H1 (cell line): ENCODE measurements around the gene CST8. TPM values are rescaled to one million over a fixed set of nuclear protein-coding genes. Genes with fewer than 3 reads are reported as not detected.

Source experiments
- CTCF ChIA-PET: fragments of 300-600 bp; sonication (Branson Sonifier 250); formaldehyde crosslinking; loops from one replicate; lab custom pipeline; 2021; ENCODE audit not compliant: partially characterized antibody; lab: Charles Lee
- POLR2A ChIA-PET: fragments of 300-600 bp; sonication (Branson Sonifier 250); formaldehyde crosslinking; loops from one replicate; lab custom pipeline; 2021; ENCODE audit warnings: inconsistent platforms; ENCODE audit not compliant: partially characterized antibody; lab: Charles Lee
- DNase-seq, 2 experiments: peaks; one replicate each; pipeline versions ENCODE4 v3.0.0 to v3.0.0-alpha.2; 2010 to 2022; ENCODE audit warnings: low spot score in 2 of 2, low read depth in 1 of 2, mixed read lengths in 1 of 2
- FAIRE-seq: peaks from 2 replicates; lab custom pipeline; 2011; peaks lifted over from hg19 to GRCh38; lab: Jason Lieb, UNC
- H2AFZ ChIP-seq: 2 replicates; pipeline ENCODE4 v1.8.1; 2012; ENCODE audit warnings: low read length, inconsistent platforms
- H2AK5ac ChIP-seq: 2 replicates; pipeline ENCODE4 v1.6.1; 2013; ENCODE audit warnings: low read depth, low read length
- H2BK120ac ChIP-seq: replicated peaks from 2 replicates; pipeline ENCODE3; 2013; ENCODE audit warnings: low read depth, low read length, inconsistent platforms
- H2BK12ac ChIP-seq: 2 replicates; pipeline ENCODE4 v1.6.1; 2013; ENCODE audit warnings: low read depth, low read length
- H2BK15ac ChIP-seq: 2 replicates; pipeline ENCODE4 v1.6.1; 2013; ENCODE audit warnings: low read length
- H2BK20ac ChIP-seq: 2 replicates; pipeline ENCODE4 v1.6.1; 2013; ENCODE audit warnings: low read length
- H2BK5ac ChIP-seq: 2 replicates; pipeline ENCODE4 v1.6.1; 2013; ENCODE audit warnings: low read depth, low read length
- H3K14ac ChIP-seq: 2 replicates; pipeline ENCODE4 v1.6.1; 2013; ENCODE audit warnings: inconsistent platforms; ENCODE audit not compliant: insufficient read length
- H3K18ac ChIP-seq: 2 replicates; pipeline ENCODE4 v1.6.1; 2013; ENCODE audit warnings: low read length; ENCODE audit errors: extremely low read depth
- H3K23ac ChIP-seq: 2 replicates; pipeline ENCODE4 v1.6.1; 2013; ENCODE audit warnings: inconsistent platforms; ENCODE audit not compliant: insufficient read length
- H3K23me2 ChIP-seq: 2 replicates; pipeline ENCODE4 v1.6.1; 2013; ENCODE audit warnings: low read depth, low read length
- H3K27ac ChIP-seq: 2 replicates; pipeline ENCODE4 v1.6.1; 2011; ENCODE audit warnings: low read depth, low read length, inconsistent platforms
- H3K27me3 ChIP-seq, 4 experiments: replicated peaks in 1 of 4; 1 replicate in 1 of 4; 2 replicates in 3 of 4; pipeline versions ENCODE4 v1.6.1 to v1.8.1; 2011 to 2013; ENCODE audit warnings: low read length in 3 of 4, mild to moderate bottlenecking in 3 of 4, inconsistent platforms in 2 of 4, mixed read lengths in 2 of 4, moderate library complexity in 1 of 4; ENCODE audit not compliant: control insufficient read depth in 3 of 4, insufficient read depth in 3 of 4; ENCODE audit errors: extremely low read depth in 1 of 4
- H3K36me3 ChIP-seq, 4 experiments: 2 replicates each; pipeline versions ENCODE4 v1.6.1 to v1.8.1; 2011 to 2013; ENCODE audit warnings: mild to moderate bottlenecking in 4 of 4, low read length in 3 of 4, moderate library complexity in 2 of 4, control low read depth in 1 of 4, inconsistent platforms in 1 of 4; ENCODE audit not compliant: insufficient read depth in 4 of 4, control insufficient read depth in 2 of 4
- H3K4ac ChIP-seq: replicated peaks from 2 replicates; pipeline ENCODE3; 2013; ENCODE audit warnings: low read length, low read depth, mixed read lengths, inconsistent platforms; ENCODE audit not compliant: insufficient read length
- H3K4me1 ChIP-seq, 4 experiments: replicated peaks in 1 of 4; 1 replicate in 1 of 4; 2 replicates in 3 of 4; pipeline versions ENCODE4 v1.6.1 to v1.8.1; 2011 to 2013; ENCODE audit warnings: low read length in 3 of 4, inconsistent platforms in 2 of 4, mixed read lengths in 1 of 4; ENCODE audit not compliant: insufficient read depth in 4 of 4, control insufficient read depth in 3 of 4
- H3K4me2 ChIP-seq, 2 experiments: 2 replicates each; pipeline versions ENCODE4 v1.6.1 to v1.8.1; 2011 to 2013; ENCODE audit warnings: low read depth in 2 of 2, low read length in 2 of 2, control low read depth in 1 of 2, inconsistent platforms in 1 of 2, mild to moderate bottlenecking in 1 of 2; ENCODE audit not compliant: insufficient read depth in 1 of 2
- H3K4me3 ChIP-seq, 4 experiments: fragments of 200-600, 300-600 bp in 1 of 4; sonication (generic), shearing (Covaris generic), sonication (Bioruptor Twin) in 1 of 4; 2 replicates each; pipeline versions ENCODE4 v1.5.1 to v1.8.1; 2011 to 2016; ENCODE audit warnings: low read length in 4 of 4, low read depth in 3 of 4, control low read depth in 2 of 4, inconsistent platforms in 2 of 4, mild to moderate bottlenecking in 2 of 4, mixed read lengths in 1 of 4, moderate library complexity in 1 of 4; ENCODE audit not compliant: insufficient read depth in 2 of 4; ENCODE audit errors: extremely low read depth in 1 of 4
- H3K56ac ChIP-seq: replicated peaks from 2 replicates; pipeline ENCODE3; 2013; ENCODE audit warnings: low read depth, mild to moderate bottlenecking, mixed read lengths, low read length, inconsistent platforms; ENCODE audit not compliant: insufficient read length
- H3K79me1 ChIP-seq: 2 replicates; pipeline ENCODE4 v1.6.1; 2013; ENCODE audit warnings: low read depth, low read length, control low read depth
- H3K79me2 ChIP-seq, 2 experiments: 2 replicates each; pipeline versions ENCODE4 v1.6.1 to v1.8.1; 2012 to 2013; ENCODE audit warnings: low read length in 2 of 2, mild to moderate bottlenecking in 2 of 2, inconsistent platforms in 1 of 2; ENCODE audit not compliant: insufficient read depth in 2 of 2, control insufficient read depth in 1 of 2
- H3K9ac ChIP-seq, 4 experiments: replicated peaks in 1 of 4; 1 replicate in 1 of 4; 2 replicates in 3 of 4; pipeline versions ENCODE4 v1.6.1 to v1.8.1; 2011 to 2013; ENCODE audit warnings: low read depth in 3 of 4, low read length in 3 of 4, control low read depth in 2 of 4, mild to moderate bottlenecking in 2 of 4, moderate library complexity in 2 of 4, inconsistent platforms in 1 of 4; ENCODE audit errors: extremely low read depth in 1 of 4
- H3K9me3 ChIP-seq, 2 experiments: 2 replicates each; pipeline versions ENCODE4 v1.6.1 to v1.8.1; 2012 to 2013; ENCODE audit warnings: mild to moderate bottlenecking in 2 of 2, moderate library complexity in 2 of 2, control low read depth in 1 of 2, inconsistent platforms in 1 of 2, low read depth in 1 of 2, low read length in 1 of 2, mixed read lengths in 1 of 2; ENCODE audit not compliant: insufficient read depth in 2 of 2
- H4K20me1 ChIP-seq, 2 experiments: replicated peaks in 1 of 2; 2 replicates each; pipeline versions ENCODE3 to v1.8.1; 2011 to 2013; ENCODE audit warnings: inconsistent platforms in 2 of 2, low read length in 2 of 2, mild to moderate bottlenecking in 1 of 2; ENCODE audit not compliant: insufficient read depth in 2 of 2, control insufficient read depth in 1 of 2
- H4K5ac ChIP-seq: 2 replicates; pipeline ENCODE4 v1.6.1; 2013; ENCODE audit warnings: low read length, low read depth, mixed read lengths, inconsistent platforms; ENCODE audit not compliant: insufficient read length
- H4K8ac ChIP-seq: 2 replicates; pipeline ENCODE4 v1.8.0; 2013; ENCODE audit warnings: mild to moderate bottlenecking, moderate library complexity, low read length, inconsistent platforms; ENCODE audit not compliant: insufficient read depth; ENCODE audit errors: extremely low read depth
- H4K91ac ChIP-seq: replicated peaks from 2 replicates; pipeline ENCODE3; 2013; ENCODE audit warnings: low read length, mixed read lengths, inconsistent platforms; ENCODE audit not compliant: insufficient read length
- WGBS, 2 experiments: shearing (Covaris generic) in 1 of 2; methylation state at CpG; one replicate each; pipeline versions ENCODE4 v1.1.6 to v1.1.7; 2013 to 2015; ENCODE audit warnings: low lambda C conversion rate in 2 of 2, mixed read lengths in 2 of 2, inconsistent platforms in 1 of 2, low coverage in 1 of 2, missing lambda C conversion rate in 1 of 2; ENCODE audit not compliant: insufficient replicate concordance in 2 of 2, insufficient coverage in 1 of 2, insufficient read length in 1 of 2; ENCODE audit errors: extremely low coverage in 1 of 2, missing lambda C conversion rate in 1 of 2; 5-methylcytosine and 5-hydroxymethylcytosine counted together
- polyA plus RNA-seq, 7 experiments: library from polyadenylated mRNA; depleted of rRNA in 3 of 7; stranded (reverse) in 5 of 7; unstranded in 2 of 7; fragments of >200 nt in 5 of 7; fragments of 200-250 nt in 2 of 7; gene quantifications; 1 replicate in 5 of 7; 2 replicates in 1 of 7; 4 replicates in 1 of 7; pipeline versions ENCODE4 v1.2.1 to v1.2.3, GENCODE V29; 2011 to 2013; ENCODE audit warnings: missing spikeins in 2 of 7, mixed read lengths in 2 of 7
- total RNA-seq: library from RNA; stranded (reverse); fragmentation: NEBNext Ultra II Directional; extraction: Animal tissue kit (Norgen Biotek cat#: 25700); gene quantifications from 2 replicates; pipeline ENCODE4 v1.2.1, GENCODE V29; 2021

CST8 gene
- total and polyA plus RNA-seq, 2 of the 8 experiments (the other 6 are each of a cell fraction or from before 2014, with no cell fraction given): not detected

- 91% methylated on average over 3 of the region's 4 CpGs; no CpG with 5 or more reads in 1 of the 2 experiments for WGBS, 2 experiments
- Histone ChIP-seq H4K91ac (peak overlapping the region; percentile 75), H3K23ac (no peak overlapping the region), H3K9ac (no peak overlapping the region), H2AFZ (no peak overlapping the region), H3K79me1 (no peaks in the 10 kb centered on the region), H3K56ac (no peak overlapping the region), H2AK5ac (peak overlapping the region; percentile 87; the same call in 1 of the 2 replicates), H3K9me3 (no peaks in the 10 kb centered on the region), H3K23me2 (peaks cover 2% of the 10 kb centered on the region; the same call in 1 of the 2 replicates), H2BK20ac (0 out of 2 replicates have a peak overlapping the region, but pooled peaks have one; percentile 87), H4K5ac (no peak overlapping the region), H3K4me1 (no peaks in the 10 kb centered on the region; a peak in 1 of 7 replicates), H2BK120ac (no peak overlapping the region), H2BK15ac (0 out of 2 replicates have a peak overlapping the region, but pooled peaks have one; percentile 83), H4K20me1 (no peaks in the 10 kb centered on the region), H3K14ac (no peak overlapping the region), H4K8ac (no peak overlapping the region), H2BK5ac (no peak overlapping the region; the same call in 1 of the 2 replicates), H3K79me2 (no peaks in the 10 kb centered on the region), H3K4me3 (no peak overlapping the region), H3K4me2 (no peak overlapping the region), H3K4ac (no peak overlapping the region), H3K27ac (no peak overlapping the region), H3K36me3 (no peaks in the 10 kb centered on the region), H2BK12ac (peak overlapping the region; percentile 98; the same call in 1 of the 2 replicates), H3K18ac (no peak overlapping the region), H3K27me3 (no peaks in the 10 kb centered on the region)
- FAIRE-seq: no peak
- CTCF ChIA-PET: interaction anchor here (0.9 to 18.9 kb wide), 10 partner anchors 9 to 223 kb away, joined by 3 to 328 read pairs (median 11); partner anchors contain the start of gene CST9
- POLR2A ChIA-PET: no interaction called here
- no peak for DNase-seq
These were observed 46.1 kb upstream of the CST8 start for GRCh38 chr20:23444859-23445258.
